HepG2 (cell line): ENCODE measurements around the gene TATDN2. TPM values are rescaled to one million over a fixed set of nuclear protein-coding genes. Genes with fewer than 3 reads are reported as not detected.

ENCODE experiments used
- ATAC-seq: fragments of 200-7000 bp; cut with Tn5 transposase; 3 replicates; pipeline ENCODE4 v1.9.1; 2020; ENCODE audit warnings: mild to moderate bottlenecking, moderate library complexity
- BruUV-seq: library from RNA; stranded (reverse); fragments of 400-500 nt; replicated peaks from 2 replicates; lab custom pipeline; 2021; lab: Mats Ljungman, UMichigan
- CTCF ChIA-PET: fragments of 300-600 bp; formaldehyde crosslinking; extraction: SDS; loops from one replicate; lab custom pipeline; 2021; ENCODE audit warnings: low total read pairs, inconsistent platforms, low intra/inter-chr PET ratio; lab: Yijun Ruan, JAX
- POLR2A ChIA-PET: fragments of 350-600 bp; sonication (Branson Sonifier 250); formaldehyde crosslinking; loops from one replicate; lab custom pipeline; 2020; ENCODE audit warnings: antibody characterized with exemption, inconsistent platforms; lab: Yijun Ruan, JAX
- DNase-seq: peaks from one replicate; pipeline ENCODE4 v3.0.0-alpha.2; 2015; ENCODE audit warnings: low spot score
- FAIRE-seq: peaks from 3 replicates; lab custom pipeline; 2011; peaks lifted over from hg19 to GRCh38; lab: Jason Lieb, UNC
- H2AFZ ChIP-seq: one replicate; pipeline ENCODE4 v1.6.1; 2011; ENCODE audit warnings: low read length, inconsistent platforms
- H3K27ac ChIP-seq: fragments of 300-600 bp; 3 replicates; pipeline ENCODE4 v1.8.0; 2011; ENCODE audit warnings: mixed run types, mild to moderate bottlenecking, mixed read lengths, low read length, inconsistent platforms; ENCODE audit not compliant: insufficient read depth; ENCODE audit errors: extremely low read length
- H3K27me3 ChIP-seq, 2 experiments: fragments of 200-600 bp in 1 of 2; 2 replicates in 1 of 2; 3 replicates in 1 of 2; pipeline versions ENCODE4 v1.6.0 to v1.8.0; 2011; ENCODE audit warnings: low read length in 2 of 2, mild to moderate bottlenecking in 2 of 2, moderate library complexity in 2 of 2, inconsistent platforms in 1 of 2; ENCODE audit not compliant: insufficient read depth in 2 of 2, control insufficient read depth in 1 of 2
- H3K36me3 ChIP-seq, 2 experiments: fragments of 200-600 bp in 1 of 2; replicated peaks in 1 of 2; 2 replicates in 1 of 2; 3 replicates in 1 of 2; pipeline versions ENCODE4 v1.5.1 to v1.8.0; 2011; ENCODE audit warnings: low read length in 2 of 2, inconsistent platforms in 1 of 2; ENCODE audit not compliant: insufficient read depth in 2 of 2, control insufficient read depth in 1 of 2
- H3K4me1 ChIP-seq: 2 replicates; pipeline ENCODE4 v1.5.1; 2012; ENCODE audit warnings: low read length, inconsistent platforms; ENCODE audit not compliant: insufficient read depth
- H3K4me2 ChIP-seq: 2 replicates; pipeline ENCODE4 v1.6.0; 2011; ENCODE audit warnings: low read depth, low read length, inconsistent platforms
- H3K4me3 ChIP-seq, 3 experiments: fragments of 200-600 bp in 1 of 3; sonication (generic), shearing (Covaris generic) in 1 of 3; replicated peaks in 1 of 3; 2 replicates each; pipeline ENCODE4 v1.5.1; 2011 to 2016; ENCODE audit warnings: low read length in 3 of 3, inconsistent platforms in 2 of 3, low read depth in 2 of 3, mild to moderate bottlenecking in 2 of 3, control low read depth in 1 of 3, mixed read lengths in 1 of 3; ENCODE audit not compliant: insufficient read depth in 1 of 3
- H3K79me2 ChIP-seq: one replicate; pipeline ENCODE4 v1.6.1; 2011; ENCODE audit warnings: low read length, inconsistent platforms; ENCODE audit not compliant: insufficient read depth
- H3K9ac ChIP-seq: 2 replicates; pipeline ENCODE4 v1.6.0; 2011; ENCODE audit warnings: mild to moderate bottlenecking, low read depth, low read length, inconsistent platforms; ENCODE audit not compliant: insufficient read depth
- H3K9me3 ChIP-seq: 2 replicates; pipeline ENCODE4 v1.5.1; 2012; ENCODE audit warnings: mild to moderate bottlenecking, low read length
- H4K20me1 ChIP-seq: 2 replicates; pipeline ENCODE4 v1.6.0; 2011; ENCODE audit warnings: inconsistent platforms, mild to moderate bottlenecking, low read length, moderate library complexity; ENCODE audit not compliant: insufficient read depth
- AGO1 ChIP-seq: fragments of 200-400 bp; formaldehyde crosslinking; IDR thresholded peaks from 2 replicates; pipeline ENCODE4 v1.6.1; 2017; ENCODE audit warnings: mild to moderate bottlenecking, low read depth, low read length, moderate library complexity; ENCODE audit not compliant: poor library complexity, severe bottlenecking
- ATF4 ChIP-seq, 2 experiments: fragments of 450-650 bp in 1 of 2; sonication (generic) in 1 of 2; formaldehyde crosslinking; IDR thresholded peaks; 2 replicates each; pipeline versions ENCODE4 v1.5.0 to v1.8.0; 2020 to 2022; ENCODE audit warnings: mild to moderate bottlenecking in 1 of 2, missing genetic modification reagents in 1 of 2
- CEBPG ChIP-seq: IDR thresholded peaks from 2 replicates; pipeline ENCODE4 v1.6.1; 2016
- FOXK2 ChIP-seq: fragments of 450-650 bp; IDR thresholded peaks from 2 replicates; pipeline ENCODE4 v1.6.1; 2016
- FOXM1 ChIP-seq: sonication (generic); formaldehyde crosslinking; IDR thresholded peaks from 2 replicates; pipeline ENCODE4 v1.5.0; 2020; ENCODE audit warnings: missing genetic modification reagents
- KMT2B ChIP-seq: IDR thresholded peaks from 2 replicates; pipeline ENCODE4 v1.6.1; 2016; ENCODE audit warnings: missing genetic modification reagents, missing compliant biosample characterization
- MAZ ChIP-seq, 2 experiments: sonication (generic) in 1 of 2; formaldehyde crosslinking in 1 of 2; IDR thresholded peaks; 2 replicates each; pipeline versions ENCODE4 v1.5.0 to v1.6.1; 2012 to 2020; ENCODE audit warnings: low read depth in 2 of 2, mild to moderate bottlenecking in 2 of 2, borderline replicate concordance in 1 of 2, improper control_type of control experiment in 1 of 2, low read length in 1 of 2, missing genetic modification reagents in 1 of 2, moderate library complexity in 1 of 2
- NFE2L1 ChIP-seq: sonication (generic); formaldehyde crosslinking; IDR thresholded peaks from 2 replicates; pipeline ENCODE4 v1.4.0; 2020; ENCODE audit warnings: missing genetic modification reagents, mild to moderate bottlenecking, borderline replicate concordance
- NR2F2 ChIP-seq: IDR thresholded peaks from 2 replicates; pipeline ENCODE4 v1.6.1; 2012; ENCODE audit warnings: low read depth, inconsistent platforms, borderline replicate concordance
- RFX1 ChIP-seq: fragments of 450-650 bp; IDR thresholded peaks from 2 replicates; pipeline ENCODE4 v1.6.1; 2017
- TSC22D2 ChIP-seq: sonication (generic); formaldehyde crosslinking; IDR thresholded peaks from 2 replicates; pipeline ENCODE4 v1.5.1; 2020; ENCODE audit warnings: missing genetic modification reagents, mild to moderate bottlenecking, borderline replicate concordance
- ZNF251 ChIP-seq: sonication (generic); formaldehyde crosslinking; IDR thresholded peaks from 2 replicates; pipeline ENCODE4 v1.9.0; 2021; ENCODE audit warnings: mild to moderate bottlenecking, missing genetic modification reagents
- ZNF256 ChIP-seq: sonication (generic); formaldehyde crosslinking; conservative IDR thresholded peaks from 2 replicates; pipeline ENCODE4 v1.4.0; 2020; ENCODE audit warnings: missing genetic modification reagents
- ZNF407 ChIP-seq: sonication (generic); formaldehyde crosslinking; IDR thresholded peaks from one replicate; pipeline ENCODE4 v1.5.1; 2020; ENCODE audit warnings: mild to moderate bottlenecking, missing genetic modification reagents; ENCODE audit errors: not compliant biosample characterization
- ZNF432 ChIP-seq: sonication (generic); formaldehyde crosslinking; IDR thresholded peaks from 2 replicates; pipeline ENCODE4 v1.5.0; 2020; ENCODE audit warnings: missing genetic modification reagents, mild to moderate bottlenecking, borderline replicate concordance
- whole genome bisulfite sequencing: methylation state at CpG from one replicate; pipeline ENCODE4 v1.1.6; 2017; ENCODE audit warnings: low lambda C conversion rate; 5-methylcytosine and 5-hydroxymethylcytosine counted together
- in situ Hi-C: cut with HindIII; loops from 2 replicates; pipeline ENCODE4 v1.10.0; 2017; ENCODE audit warnings: low pct_unique_long_range_greater_than_20kb; ENCODE audit not compliant: extremely low pct_ligation_motif_present
- intact Hi-C: fragments of 100-400 bp; cut with micrococcal nuclease; formaldehyde crosslinking; loops from one replicate; pipeline ENCODE4 v1.10.0; 2022; ENCODE audit not compliant: unreplicated experiment
- polyA plus RNA-seq, 8 experiments: library from polyadenylated mRNA; depleted of rRNA in 3 of 8; stranded (reverse) in 7 of 8; unstranded in 1 of 8; fragments of >200 nt; fragmentation: Illumina TruSeq in 4 of 8; extraction: Trizol in 4 of 8; gene quantifications; 2 replicates each; pipeline versions ENCODE4 v1.2.1 to v1.2.3, GENCODE V29; 2011 to 2016; ENCODE audit warnings: low read depth in 4 of 8, missing spikeins in 1 of 8, mixed read lengths in 1 of 8; ENCODE audit not compliant: insufficient read depth in 1 of 8
- total RNA-seq, 5 experiments: library from RNA; depleted of rRNA; stranded (reverse); fragments of >200 nt; fragmentation: Illumina TruSeq; extraction: Trizol; gene quantifications; 2 replicates each; pipeline ENCODE4 v1.2.3, GENCODE V29; 2016; ENCODE audit warnings: low read depth in 1 of 5

Gene TATDN2
- total and polyA plus RNA-seq, 2 of the 13 experiments (the other 11 are each of a cell fraction or from before 2014, with no cell fraction given): 12.1 to 21.9 TPM

- DNase-seq (no peak), ATAC-seq (no peak), FAIRE-seq (no peak)
- no peak overlapping the region for H2AFZ ChIP-seq
- ChIA-PET CTCF (no interaction called here), POLR2A (interaction anchor here (2.2 kb wide), 1 partner anchor 38 kb away, joined by 6 read pairs; no protein-coding TSS in a partner anchor)
- no peaks in the 10 kb centered on the region for H3K9me3 ChIP-seq
- H3K36me3 ChIP-seq: peaks cover 12 to 28% of the 10 kb centered on the region in 2 experiments; a peak in 4 of 5 replicates
- intact Hi-C loops: no loop called here
- no TSS peak for BruUV-seq
- H3K4me3 ChIP-seq: no peak overlapping the region
- no peaks in the 10 kb centered on the region for H4K20me1 ChIP-seq
- no peak overlapping the region for H3K27ac ChIP-seq
- H3K4me1 ChIP-seq: peaks cover 23% of the 10 kb centered on the region
- no peaks in the 10 kb centered on the region for H3K27me3 ChIP-seq
- H3K4me2 ChIP-seq: no peak overlapping the region
- in situ Hi-C loops: no loop called here
- H3K79me2 ChIP-seq: no peaks in the 10 kb centered on the region
- no peak overlapping the region for H3K9ac ChIP-seq
- 91% methylated on average over 12 of the region's 12 CpGs for WGBS
- TF ChIP-seq RFX1 (no peak), CEBPG (CRISPR knock-in tag) (no peak), AGO1 (no peak), ZNF407 (no peak), KMT2B (CRISPR knock-in tag) (no peak), NR2F2 (no peak), ZNF432 (CRISPR knock-in tag) (no peak), ATF4 (CRISPR knock-in tag; IDR thresholded peaks at IDR 0.05) (no peak), NFE2L1 (no peak), ZNF251 (CRISPR knock-in tag) (no peak), ZNF256 (CRISPR knock-in tag) (no peak), FOXK2 (no peak), TSC22D2 (CRISPR knock-in tag) (no peak), MAZ (IDR thresholded peaks at IDR 0.05; ENCODE audit: borderline replicate concordance, low read depth, low read length) (no peak), MAZ (CRISPR knock-in tag; IDR thresholded peaks at IDR 0.05; ENCODE audit: low read depth) (no peak), FOXM1 (no peak)
These were observed 39.8 kb downstream of the TATDN2 start for GRCh38 chr3:10287936-10288574.
